Prostate gland (tissue), 2 donors: Measurements from ENCODE around the gene ERG.

Source experiments
- CTCF ChIP-seq, 4 experiments: fragments of 200-600 bp in 2 of 4; fragments of 450-650 bp in 2 of 4; sonication (generic) in 2 of 4; IDR thresholded peaks; 1 replicate in 3 of 4; 2 replicates in 1 of 4; pipeline ENCODE4 v1.5.1; 2016 to 2019; ENCODE audit warnings: antibody characterized with exemption in 4 of 4, mild to moderate bottlenecking in 2 of 4, moderate library complexity in 2 of 4
- POLR2A ChIP-seq: fragments of 450-650 bp; IDR thresholded peaks from one replicate; pipeline ENCODE4 v1.6.1; 2016; ENCODE audit warnings: antibody characterized with exemption, mild to moderate bottlenecking
- POLR2AphosphoS5 ChIP-seq: sonication (generic); formaldehyde crosslinking; IDR thresholded peaks from one replicate; pipeline ENCODE4 v1.6.1; 2017; ENCODE audit warnings: antibody characterized with exemption

GRCh38 chr21:38496224-38496623 lies 2.1 kb downstream of the ERG start:
- TF ChIP-seq POLR2A (no peak), CTCF (IDR thresholded peaks at IDR 0.05) (no peak), POLR2AphosphoS5 (no peak)
